Adrenal gland (tissue), 12 donors: Measurements from ENCODE around the gene CEP85L. TPM values are rescaled to one million over a fixed set of nuclear protein-coding genes. Genes with fewer than 3 reads are reported as not detected.

ENCODE experiments used
- DNase-seq, 7 donors: peaks; one replicate each; pipeline ENCODE4 v3.0.0-alpha.2; 2019 to 2020
- H3K27ac ChIP-seq, 5 donors: fragments of 200-600 bp; sonication (generic) in 4 of 5; 1 replicate in 3 of 5; 2 replicates in 2 of 5; pipeline versions ENCODE4 v1.5.1 to v1.8.0; 2016 to 2020; ENCODE audit warnings: mild to moderate bottlenecking in 1 of 5
- H3K27me3 ChIP-seq: fragments of 200-600 bp; 2 replicates; pipeline ENCODE4 v1.8.0; 2021
- H3K36me3 ChIP-seq, 2 donors: fragments of 200-600 bp; replicated peaks in 1 of 2; 1 replicate in 1 of 2; 2 replicates in 1 of 2; pipeline versions ENCODE4 v1.5.1 to v1.8.0; 2018 to 2022
- H3K4me1 ChIP-seq, 2 donors: fragments of 200-600 bp; replicated peaks in 1 of 2; 1 replicate in 1 of 2; 2 replicates in 1 of 2; pipeline versions ENCODE4 v1.5.1 to v1.8.0; 2018 to 2021
- H3K4me3 ChIP-seq, 4 donors: fragments of 200-600 bp; sonication (generic) in 3 of 4; one replicate each; pipeline ENCODE4 v1.5.1; 2016 to 2018
- H3K9me3 ChIP-seq, 3 donors: fragments of 200-600 bp; sonication (generic) in 1 of 3; replicated peaks in 1 of 3; 1 replicate in 2 of 3; 2 replicates in 1 of 3; pipeline versions ENCODE4 v1.5.1 to v1.8.0; 2016 to 2021
- POLR2A ChIP-seq, 2 donors: fragments of 450-650 bp; IDR thresholded peaks; one replicate each; pipeline ENCODE4 v1.6.1; 2017; ENCODE audit warnings: antibody characterized with exemption in 2 of 2, mild to moderate bottlenecking in 2 of 2, moderate library complexity in 1 of 2
- WGBS, 4 donors: extraction: QIAGEN DNeasy Blood & Tissue Kit in 2 of 4; methylation state at CpG; one replicate each; pipeline versions ENCODE4 v1.1.5 to v1.1.7; 2013 to 2017; 5-methylcytosine and 5-hydroxymethylcytosine counted together
- intact Hi-C, 2 donors: fragments of 100-400 bp; cut with DNase I; formaldehyde crosslinking; loops; one replicate each; pipeline versions ENCODE4 v1.14.1 to v1.15.0; 2022 to 2023
- polyA plus RNA-seq, 3 donors: library from polyadenylated mRNA; stranded (reverse); fragments of 200-250 nt in 2 of 3; fragments of 350-450 nt in 1 of 3; fragmentation: Illumina TruSeq in 1 of 3; extraction: RNeasy Lipid Tissue Mini Kit (QIAGEN cat#74804) in 1 of 3; gene quantifications; one replicate each; pipeline ENCODE4 v1.2.3, GENCODE V29; 2013 to 2014
- total RNA-seq, 9 donors: library from RNA; depleted of rRNA in 4 of 9; stranded (reverse); fragments of >200 nt in 4 of 9; fragments of 120-200 nt in 1 of 9; fragmentation: NEBNext Ultra II Directional in 1 of 9; extraction: Animal tissue kit (Norgen Biotek cat#: 25700) in 1 of 9; gene quantifications; one replicate each; pipeline versions ENCODE4 v1.1.0 to v1.2.4, GENCODE V29; 2013 to 2023
- TF ChIP-seq, protein P1 (sequence below), 6 experiments: fragments of 450-650 bp in 4 of 6; fragments of 200-600 bp in 2 of 6; sonication (generic) in 1 of 6; IDR thresholded peaks; 1 replicate in 5 of 6; 2 replicates in 1 of 6; pipeline versions ENCODE4 v1.5.1 to v1.8.0; 2016 to 2021; ENCODE audit warnings: antibody characterized with exemption in 6 of 6, mild to moderate bottlenecking in 2 of 6, moderate library complexity in 1 of 6
- donor health status: healthy with polysubstance abuse.
- donor health status: Bipolar disorder and iron deficiency.
- donor health status: DM: yes; HTN: yes; CAD: no.
- donor health status: DM: no; HTN: no; CAD: no.
- donor health status: DM: no; HTN: no; CAD: no.
- donor health status: DM: yes; HTN: yes; CAD: no.

CEP85L gene
- total and polyA plus RNA-seq, 12 donors = 2.3 to 74.3 (median 23.3) TPM

DNA sequence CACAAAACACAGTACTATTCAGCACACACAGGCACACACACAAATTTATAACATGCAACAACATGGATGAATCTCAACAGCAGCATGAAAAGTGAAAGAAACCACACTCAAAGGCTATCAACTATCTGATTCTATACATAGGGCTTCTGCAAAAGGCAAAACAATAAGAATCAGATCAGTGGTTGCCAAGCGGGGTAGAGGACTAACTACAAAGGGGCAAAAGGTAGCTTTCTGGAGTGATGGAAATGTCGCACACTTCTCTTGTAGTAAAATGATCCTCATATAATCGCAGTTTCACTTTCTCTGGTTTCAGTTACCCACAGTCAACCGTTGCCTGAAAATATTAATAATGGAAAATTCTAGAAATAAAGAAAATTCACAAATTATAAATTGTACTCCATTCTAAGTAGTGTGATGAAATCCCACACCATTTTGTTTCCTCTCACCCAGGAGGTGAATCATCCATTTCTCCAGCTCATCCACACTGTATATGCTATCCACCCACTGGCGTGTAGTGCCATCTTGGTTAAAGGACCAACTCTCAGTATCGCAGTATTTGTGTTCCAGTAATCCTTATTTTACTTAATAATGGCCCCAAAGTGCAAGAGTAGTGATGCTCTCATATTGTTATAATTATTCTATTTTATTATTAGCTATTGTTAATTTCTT is 116.1 kb downstream of the CEP85L start:
- Histone ChIP-seq H3K4me3 (no peak overlapping the region), H3K27me3 (no peaks in the 10 kb centered on the region), H3K36me3 (no peaks in the 10 kb centered on the region), H3K9me3 (no peaks in the 10 kb centered on the region), H3K4me1 (peaks cover 0 to 17% of the 10 kb centered on the region in 2 donors), H3K27ac (no peak overlapping the region)
- 90 to 99% (median 97%) methylated on average over 6 of the region's 6 CpGs for WGBS, 4 donors
- DNase-seq = no peak
- no peak for TF ChIP-seq POLR2A (IDR thresholded peaks at IDR 0.05)
- intact Hi-C loops = no loop called here

DNA sequence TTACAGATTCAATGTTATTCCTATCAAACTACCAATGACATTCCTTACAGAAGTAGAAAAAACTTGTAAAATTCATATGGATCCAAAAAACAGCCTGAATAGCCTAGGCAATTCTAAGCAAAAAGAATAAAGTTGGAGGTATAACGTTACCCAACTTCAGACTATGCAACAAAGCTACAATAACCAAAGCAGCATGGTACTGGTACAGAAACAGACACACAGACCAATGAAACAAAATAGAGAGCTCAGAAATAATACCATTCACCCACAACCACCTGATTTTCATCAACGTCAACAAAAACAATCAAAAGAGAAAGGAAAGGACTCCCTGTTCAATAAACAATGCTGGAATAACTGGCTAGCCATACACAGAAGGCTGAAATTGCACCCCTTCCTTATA is 120.4 kb downstream of the CEP85L start:
- WGBS, 4 donors = 95 to 100% (median 97%) methylated on average over 2 of the region's 2 CpGs

DNA sequence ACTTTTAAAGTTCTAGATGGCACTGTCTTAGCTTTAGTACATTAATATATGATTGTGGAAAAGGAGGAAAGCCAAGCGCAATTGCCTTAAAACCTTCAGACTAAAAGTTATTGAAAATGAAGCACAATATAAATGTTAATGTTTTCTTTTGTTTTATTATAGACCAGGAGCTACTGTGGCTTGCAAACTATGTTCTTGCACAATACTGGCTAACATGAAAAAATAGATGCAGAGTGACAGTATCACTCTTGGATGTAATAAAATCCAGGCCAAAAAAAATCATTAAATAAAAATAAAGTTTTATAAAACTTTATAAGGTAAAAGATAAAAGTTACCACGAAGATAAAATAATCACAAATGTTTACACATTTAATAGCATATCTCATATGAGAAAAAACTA is 121.6 kb downstream of the CEP85L start:
- TF ChIP-seq, protein P1, sequence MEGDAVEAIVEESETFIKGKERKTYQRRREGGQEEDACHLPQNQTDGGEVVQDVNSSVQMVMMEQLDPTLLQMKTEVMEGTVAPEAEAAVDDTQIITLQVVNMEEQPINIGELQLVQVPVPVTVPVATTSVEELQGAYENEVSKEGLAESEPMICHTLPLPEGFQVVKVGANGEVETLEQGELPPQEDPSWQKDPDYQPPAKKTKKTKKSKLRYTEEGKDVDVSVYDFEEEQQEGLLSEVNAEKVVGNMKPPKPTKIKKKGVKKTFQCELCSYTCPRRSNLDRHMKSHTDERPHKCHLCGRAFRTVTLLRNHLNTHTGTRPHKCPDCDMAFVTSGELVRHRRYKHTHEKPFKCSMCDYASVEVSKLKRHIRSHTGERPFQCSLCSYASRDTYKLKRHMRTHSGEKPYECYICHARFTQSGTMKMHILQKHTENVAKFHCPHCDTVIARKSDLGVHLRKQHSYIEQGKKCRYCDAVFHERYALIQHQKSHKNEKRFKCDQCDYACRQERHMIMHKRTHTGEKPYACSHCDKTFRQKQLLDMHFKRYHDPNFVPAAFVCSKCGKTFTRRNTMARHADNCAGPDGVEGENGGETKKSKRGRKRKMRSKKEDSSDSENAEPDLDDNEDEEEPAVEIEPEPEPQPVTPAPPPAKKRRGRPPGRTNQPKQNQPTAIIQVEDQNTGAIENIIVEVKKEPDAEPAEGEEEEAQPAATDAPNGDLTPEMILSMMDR (IDR thresholded peaks at IDR 0.05) = no peak
- no peak for TF ChIP-seq POLR2A (IDR thresholded peaks at IDR 0.05)
- 86 to 92% (median 92%) methylated on average over 2 of the region's 2 CpGs for WGBS, 4 donors

More for the DNA sequence above, 120.4 kb downstream of the CEP85L start:
- intact Hi-C loops = no loop called here
- H3K4me3 ChIP-seq = no peak overlapping the region
- H3K27ac ChIP-seq = no peak overlapping the region
- H3K9me3 ChIP-seq = no peaks in the 10 kb centered on the region
- no peaks in the 10 kb centered on the region for H3K36me3 ChIP-seq
- peaks cover 0 to 11% of the 10 kb centered on the region in 2 donors for H3K4me1 ChIP-seq
- no peak for TF ChIP-seq POLR2A (IDR thresholded peaks at IDR 0.05)
- TF ChIP-seq, protein P1 (IDR thresholded peaks at IDR 0.05) = no peak
- H3K27me3 ChIP-seq = no peaks in the 10 kb centered on the region
- no peak for DNase-seq

DNA sequence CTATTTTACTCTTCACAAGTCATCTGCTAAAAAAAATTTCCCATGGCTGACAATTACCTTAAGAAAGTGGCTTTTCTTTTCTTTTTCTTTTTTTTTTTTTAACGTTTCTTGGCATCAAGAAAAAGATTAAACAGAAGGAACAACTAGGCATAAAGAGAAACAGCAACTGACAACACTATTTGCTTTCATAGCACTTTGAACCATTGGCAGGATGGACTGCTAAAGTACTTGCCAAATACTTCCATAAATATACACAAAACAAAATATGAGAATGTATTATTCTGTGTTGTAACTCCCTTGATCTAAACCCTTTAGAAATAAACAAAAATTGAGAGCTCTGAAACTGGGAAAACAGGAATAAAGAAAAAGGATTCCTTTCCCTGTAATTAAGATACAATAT is 123.3 kb downstream of the CEP85L start:
- WGBS, 4 donors = 33 to 40% (median 37%) methylated on average over 1 of the region's 1 CpG
- Histone ChIP-seq H3K27me3 (no peaks in the 10 kb centered on the region), H3K9me3 (no peaks in the 10 kb centered on the region), H3K4me1 (peaks cover 0 to 16% of the 10 kb centered on the region in 2 donors), H3K27ac (no peak overlapping the region), H3K36me3 (no peaks in the 10 kb centered on the region), H3K4me3 (no peak overlapping the region)
- intact Hi-C loops = no loop called here
- TF ChIP-seq, protein P1 (IDR thresholded peaks at IDR 0.05) = no peak
- no peak for TF ChIP-seq POLR2A (IDR thresholded peaks at IDR 0.05)
- no peak for DNase-seq

More for the DNA sequence above, 121.6 kb downstream of the CEP85L start:
- H3K27me3 ChIP-seq = no peaks in the 10 kb centered on the region
- no peak overlapping the region for H3K4me3 ChIP-seq
- H3K9me3 ChIP-seq = no peaks in the 10 kb centered on the region
- no peak overlapping the region for H3K27ac ChIP-seq
- peaks cover 0 to 16% of the 10 kb centered on the region in 2 donors for H3K4me1 ChIP-seq
- no peak for DNase-seq
- intact Hi-C loops = no loop called here
- no peaks in the 10 kb centered on the region for H3K36me3 ChIP-seq
